Breast epithelium (tissue), 4 donors: ENCODE measurements around the gene FGF11. TPM values are rescaled to one million over a fixed set of nuclear protein-coding genes. Genes with fewer than 3 reads are reported as not detected.

ENCODE experiments used
- DNase-seq, 2 donors: peaks; one replicate each; pipeline ENCODE4 v3.0.0-alpha.2; 2019; ENCODE audit warnings: low spot score in 2 of 2
- H3K27ac ChIP-seq, 2 donors: fragments of 200-600 bp; sonication (generic) in 1 of 2; one replicate each; pipeline ENCODE4 v1.5.1; 2016 to 2019; ENCODE audit warnings: mild to moderate bottlenecking in 1 of 2
- H3K27me3 ChIP-seq, 2 donors: fragments of 200-600 bp; sonication (generic) in 1 of 2; one replicate each; pipeline versions ENCODE4 v1.5.1 to v1.6.0; 2017 to 2019; ENCODE audit warnings: control low read depth in 1 of 2, mild to moderate bottlenecking in 1 of 2
- H3K36me3 ChIP-seq: fragments of 200-600 bp; one replicate; pipeline ENCODE4 v1.5.1; 2019
- H3K4me1 ChIP-seq, 2 donors: fragments of 200-600 bp; sonication (generic); one replicate each; pipeline ENCODE4 v1.5.1; 2016 to 2019; ENCODE audit warnings: control low read depth in 1 of 2
- H3K4me3 ChIP-seq, 3 donors: fragments of 200-600 bp; sonication (generic); 1 replicate in 2 of 3; 2 replicates in 1 of 3; pipeline ENCODE4 v1.5.1; 2016 to 2019; ENCODE audit warnings: mild to moderate bottlenecking in 3 of 3, moderate library complexity in 2 of 3
- H3K9me3 ChIP-seq, 2 donors: fragments of 200-600 bp; sonication (generic) in 1 of 2; one replicate each; pipeline ENCODE4 v1.5.1; 2016 to 2019; ENCODE audit warnings: control low read depth in 1 of 2
- POLR2A ChIP-seq: fragments of 450-650 bp; IDR thresholded peaks from one replicate; pipeline ENCODE4 v1.6.1; 2016; ENCODE audit warnings: antibody characterized with exemption, mild to moderate bottlenecking, moderate library complexity
- POLR2AphosphoS5 ChIP-seq, 3 donors: sonication (generic); formaldehyde crosslinking; IDR thresholded peaks; one replicate each; pipeline ENCODE4 v1.6.1; 2017; ENCODE audit warnings: antibody characterized with exemption in 3 of 3
- intact Hi-C: fragments of 100-400 bp; cut with DNase I; formaldehyde crosslinking; loops from one replicate; pipeline ENCODE4 v1.15.1; 2023; ENCODE audit warnings: low total_unique reads
- total RNA-seq, 3 donors: library from RNA; depleted of rRNA; stranded (reverse); fragments of >200 nt; gene quantifications; one replicate each; pipeline ENCODE4 v1.1.0, GENCODE V29; 2016
- TF ChIP-seq, protein P1 (sequence below), 3 donors: fragments of 450-650 bp; IDR thresholded peaks; one replicate each; pipeline ENCODE4 v1.5.1; 2016 to 2017; ENCODE audit warnings: antibody characterized with exemption in 3 of 3, mild to moderate bottlenecking in 3 of 3, moderate library complexity in 3 of 3

The FGF11 gene
- total RNA-seq, 3 donors from 2014 or later = 2.1 to 2.9 (median 2.9) TPM

DNA sequence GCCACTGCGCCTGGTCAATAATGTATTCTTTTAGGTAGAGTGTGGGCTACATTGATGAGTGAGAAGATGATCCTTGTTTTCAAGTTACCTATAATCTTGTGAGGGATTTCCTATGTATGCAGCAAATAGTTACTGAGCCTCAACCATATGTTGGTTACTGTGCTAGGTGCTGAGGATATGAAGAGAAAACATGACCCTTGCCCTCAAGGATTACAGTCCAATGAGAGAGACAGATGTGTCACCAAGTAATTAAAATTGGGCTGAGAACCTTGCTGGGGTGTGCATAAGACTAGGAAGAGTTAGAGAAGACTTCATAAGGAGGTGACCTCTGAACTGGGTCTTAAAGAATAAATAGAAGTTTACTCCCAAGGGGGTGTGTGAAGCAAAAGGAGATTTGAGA is 52.3 kb downstream of the FGF11 start:
- no peaks in the 10 kb centered on the region for H3K36me3 ChIP-seq
- DNase-seq = no peak
- no peaks in the 10 kb centered on the region for H3K9me3 ChIP-seq
- intact Hi-C loops = no loop called here
- no peak overlapping the region for H3K27ac ChIP-seq
- H3K4me1 ChIP-seq = peaks cover 5 to 16% of the 10 kb centered on the region in 2 donors
- no peaks in the 10 kb centered on the region for H3K27me3 ChIP-seq
- no peak overlapping the region for H3K4me3 ChIP-seq
- TF ChIP-seq POLR2AphosphoS5 (IDR thresholded peaks at IDR 0.05) (no peak), POLR2A (no peak)
- TF ChIP-seq, protein P1, sequence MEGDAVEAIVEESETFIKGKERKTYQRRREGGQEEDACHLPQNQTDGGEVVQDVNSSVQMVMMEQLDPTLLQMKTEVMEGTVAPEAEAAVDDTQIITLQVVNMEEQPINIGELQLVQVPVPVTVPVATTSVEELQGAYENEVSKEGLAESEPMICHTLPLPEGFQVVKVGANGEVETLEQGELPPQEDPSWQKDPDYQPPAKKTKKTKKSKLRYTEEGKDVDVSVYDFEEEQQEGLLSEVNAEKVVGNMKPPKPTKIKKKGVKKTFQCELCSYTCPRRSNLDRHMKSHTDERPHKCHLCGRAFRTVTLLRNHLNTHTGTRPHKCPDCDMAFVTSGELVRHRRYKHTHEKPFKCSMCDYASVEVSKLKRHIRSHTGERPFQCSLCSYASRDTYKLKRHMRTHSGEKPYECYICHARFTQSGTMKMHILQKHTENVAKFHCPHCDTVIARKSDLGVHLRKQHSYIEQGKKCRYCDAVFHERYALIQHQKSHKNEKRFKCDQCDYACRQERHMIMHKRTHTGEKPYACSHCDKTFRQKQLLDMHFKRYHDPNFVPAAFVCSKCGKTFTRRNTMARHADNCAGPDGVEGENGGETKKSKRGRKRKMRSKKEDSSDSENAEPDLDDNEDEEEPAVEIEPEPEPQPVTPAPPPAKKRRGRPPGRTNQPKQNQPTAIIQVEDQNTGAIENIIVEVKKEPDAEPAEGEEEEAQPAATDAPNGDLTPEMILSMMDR (IDR thresholded peaks at IDR 0.05) = no peak

DNA sequence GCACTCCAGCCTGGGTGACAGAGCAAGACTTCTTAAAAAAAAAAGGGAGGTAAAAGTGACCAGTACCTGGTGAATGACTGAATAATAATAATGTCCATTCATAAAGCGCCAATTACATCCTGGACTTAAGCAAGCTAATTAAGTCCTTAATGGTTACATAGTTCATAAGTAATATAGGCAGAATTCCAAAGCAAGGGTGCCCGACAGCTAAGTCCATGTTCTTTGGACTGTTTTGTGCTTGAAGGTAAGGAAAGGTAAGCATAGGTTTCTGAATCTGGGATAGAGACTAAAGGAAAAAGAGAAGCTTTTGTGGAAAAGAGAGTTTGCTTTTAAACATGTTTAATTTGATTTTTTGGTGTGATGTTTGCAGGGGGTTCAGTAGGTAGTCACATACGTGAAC is 54.6 kb downstream of the FGF11 start:
- no peak for DNase-seq
- Histone ChIP-seq H3K4me3 (no peak overlapping the region), H3K27me3 (no peaks in the 10 kb centered on the region), H3K36me3 (peaks cover 10% of the 10 kb centered on the region), H3K9me3 (no peaks in the 10 kb centered on the region), H3K4me1 (peaks cover 2 to 4% of the 10 kb centered on the region in 2 donors), H3K27ac (no peak overlapping the region)
- intact Hi-C loops = loop anchor here (1.0 kb wide), 1 partner anchor 27 kb away; no protein-coding TSS in a partner anchor
- TF ChIP-seq POLR2AphosphoS5 (IDR thresholded peaks at IDR 0.05) (no peak), POLR2A (no peak)
- TF ChIP-seq, protein P1 (IDR thresholded peaks at IDR 0.05) = no peak

Other genes starting within 250 kb of the FGF11 start
- gene DLG4, start 219.7 kb upstream of the FGF11 start, total RNA-seq = 10 to 100 TPM in 2 of 3 donors, 1 to 10 TPM in 1; 7.2 to 18.4 (median 11.1) TPM
- gene ACADVL, start 219.6 kb upstream of the FGF11 start, total RNA-seq = 1,000 to 10,000 TPM in 1 of 3 donors, 100 to 1,000 TPM in 2; 421 to 1,002 (median 829) TPM
- gene DVL2, start 205.0 kb upstream of the FGF11 start, total RNA-seq = 10 to 100 TPM; 32.0 to 58.2 (median 47.9) TPM
- 10 to 100 TPM; 22.1 to 40.4 (median 37.7) TPM for gene PHF23, start 200.1 kb upstream of the FGF11 start, total RNA-seq
- gene GABARAP, start 197.1 kb upstream of the FGF11 start, total RNA-seq = 100 to 1,000 TPM; 620 to 765 (median 631) TPM
- gene CTDNEP1, start 187.8 kb upstream of the FGF11 start, total RNA-seq = 10 to 100 TPM; 35.7 to 67.5 (median 60.5) TPM
- gene ELP5, start 187.3 kb upstream of the FGF11 start, total RNA-seq = 10 to 100 TPM; 26.9 to 36.7 (median 30.6) TPM
- 10 to 100 TPM in 2 of 3 donors, 1 to 10 TPM in 1; 5.4 to 95.9 (median 60.0) TPM for gene CLDN7, start 177.0 kb upstream of the FGF11 start, total RNA-seq
- 10 to 100 TPM in 1 of 3 donors, 1 to 10 TPM in 2; 2.6 to 32.5 (median 3.5) TPM for gene SLC2A4, start 157.8 kb upstream of the FGF11 start, total RNA-seq
- gene YBX2, start 144.9 kb upstream of the FGF11 start, total RNA-seq = 1 to 10 TPM; 2.6 to 3.0 (median 2.9) TPM
- 100 to 1,000 TPM; 151 to 172 (median 163) TPM for gene EIF5A, start 131.9 kb upstream of the FGF11 start, total RNA-seq
- gene GPS2, start 124.2 kb upstream of the FGF11 start, total RNA-seq = 100 to 1,000 TPM in 1 of 3 donors, 10 to 100 TPM in 2; 77.3 to 109 (median 84.2) TPM
- gene NEURL4, start 110.2 kb upstream of the FGF11 start, total RNA-seq = 10 to 100 TPM; 15.0 to 22.9 (median 17.4) TPM
- 1 to 10 TPM; 3.4 to 6.6 (median 5.2) TPM for gene ACAP1, start 103.0 kb upstream of the FGF11 start, total RNA-seq
- gene KCTD11, start 87.3 kb upstream of the FGF11 start, total RNA-seq = 10 to 100 TPM in 2 of 3 donors, 1 to 10 TPM in 1; 9.1 to 11.5 (median 11.0) TPM
- not detected for gene TMEM95, start 84.4 kb upstream of the FGF11 start, total RNA-seq
- 10 to 100 TPM in 2 of 3 donors, 1 to 10 TPM in 1; 1.1 to 22.1 (median 14.4) TPM for gene TNK1, start 58.4 kb upstream of the FGF11 start, total RNA-seq
- 10 to 100 TPM; 16.0 to 24.3 (median 19.0) TPM for gene PLSCR3, start 45.0 kb upstream of the FGF11 start, total RNA-seq
- 100 to 1,000 TPM in 1 of 3 donors, 10 to 100 TPM in 2; 77.6 to 113 (median 92.3) TPM for gene TMEM256, start 35.4 kb upstream of the FGF11 start, total RNA-seq
- 10 to 100 TPM in 1 of 3 donors, 1 to 10 TPM in 2; 6.7 to 13.1 (median 8.3) TPM for gene NLGN2, start 31.7 kb upstream of the FGF11 start, total RNA-seq
- not detected for gene SPEM1, start 19.2 kb upstream of the FGF11 start, total RNA-seq
- gene SPEM2, start 13.9 kb upstream of the FGF11 start, total RNA-seq = not detected
- gene SPEM3, start 10.7 kb upstream of the FGF11 start, total RNA-seq = not detected
- 10 to 100 TPM in 1 of 3 donors, 1 to 10 TPM in 2; 3.5 to 18.1 (median 9.5) TPM for gene TMEM102, start 4.1 kb upstream of the FGF11 start, total RNA-seq
- gene CHRNB1, start 5.5 kb downstream of the FGF11 start, total RNA-seq = 10 to 100 TPM in 2 of 3 donors, 1 to 10 TPM in 1; 8.5 to 11.8 (median 11.7) TPM
- 10 to 100 TPM; 34.4 to 46.9 (median 45.7) TPM for gene ZBTB4, start 40.1 kb downstream of the FGF11 start, total RNA-seq
- gene SLC35G6, start 41.9 kb downstream of the FGF11 start, total RNA-seq = not detected
- 100 to 1,000 TPM in 1 of 3 donors, 10 to 100 TPM in 2; 64.2 to 174 (median 88.7) TPM for gene POLR2A, start 44.9 kb downstream of the FGF11 start, total RNA-seq
- gene TNFSF12, start 109.5 kb downstream of the FGF11 start, total RNA-seq = 10 to 100 TPM; 39.3 to 65.3 (median 41.1) TPM
- 10 to 100 TPM; 25.2 to 36.7 (median 33.6) TPM for gene TNFSF13, start 119.2 kb downstream of the FGF11 start, total RNA-seq
- gene SENP3, start 122.4 kb downstream of the FGF11 start, total RNA-seq = 10 to 100 TPM; 59.5 to 65.2 (median 62.3) TPM
- 100 to 1,000 TPM in 1 of 3 donors, 10 to 100 TPM in 2; 49.8 to 220 (median 70.5) TPM for gene CD68, start 140.1 kb downstream of the FGF11 start, total RNA-seq
- 100 to 1,000 TPM in 1 of 3 donors, 10 to 100 TPM in 2; 66.6 to 140 (median 74.4) TPM for gene MPDU1, start 144.3 kb downstream of the FGF11 start, total RNA-seq
- 1 to 10 TPM; 1.3 to 4.1 (median 1.6) TPM for gene SOX15, start 150.6 kb downstream of the FGF11 start, total RNA-seq
- gene FXR2, start 175.4 kb downstream of the FGF11 start, total RNA-seq = 10 to 100 TPM; 22.8 to 33.9 (median 25.6) TPM
- 10 to 100 TPM; 52.5 to 78.4 (median 62.9) TPM for gene SAT2, start 188.3 kb downstream of the FGF11 start, total RNA-seq
- under 1 TPM in 1 of 3 donors, not detected in 2; 0.16 TPM for gene SHBG, start 190.6 kb downstream of the FGF11 start, total RNA-seq
- 1 to 10 TPM in 1 of 3 donors, under 1 TPM in 2; 0.16 to 1.2 (median 0.98) TPM for gene ATP1B2, start 211.4 kb downstream of the FGF11 start, total RNA-seq
- 10 to 100 TPM; 23.9 to 31.9 (median 24.2) TPM for gene TP53, start 248.0 kb downstream of the FGF11 start, total RNA-seq
- 1 to 10 TPM; 3.6 to 5.4 (median 4.2) TPM for gene WRAP53, start 249.0 kb downstream of the FGF11 start, total RNA-seq